ENCODE data around the gene TSC1. TPM values are rescaled to one million over a fixed set of nuclear protein-coding genes. Genes with fewer than 3 reads are reported as not detected.

TSC1 gene
- total RNA-seq, 4 donors from 2014 or later, result 48.4 to 206 (median 92.3) TPM

DNA sequence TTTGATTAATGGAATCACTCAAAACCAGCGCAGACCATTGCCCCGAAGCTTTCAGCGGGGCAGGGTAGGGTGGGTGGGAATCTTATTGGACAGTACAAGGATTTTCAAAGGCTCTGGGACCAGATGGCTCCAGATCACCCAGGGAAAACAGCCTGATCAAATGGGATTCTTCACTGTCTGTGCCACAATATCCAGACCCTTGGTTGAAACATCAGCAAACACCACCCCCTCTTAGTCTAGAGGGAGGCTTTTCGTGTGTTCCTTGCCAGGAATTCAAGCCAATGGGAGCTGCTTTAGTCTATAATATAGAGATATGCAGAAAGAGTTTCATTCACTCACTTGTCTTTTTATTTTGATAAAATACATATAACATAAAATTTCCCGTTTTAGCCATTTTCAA is 35.7 kb upstream of the TSC1 start:
- no peak for DNase-seq
- in situ Hi-C loops (cut with MboI; ENCODE audit: low pct_ligation_motif_present in 1 of 4, low pct_unique_long_range_greater_than_20kb in 1 of 4, low sequenced_read_pairs in 3 of 4), result no loop called here
- Histone ChIP-seq H3K27ac (no peak overlapping the region), H3K4me3 (no peak overlapping the region), H3K4me1 (peaks cover 0 to 26% (median 9%) of the 10 kb centered on the region in 4 donors), H3K36me3 (no peaks in the 10 kb centered on the region), H3K9me3 (no peaks in the 10 kb centered on the region), H3K27me3 (peaks cover 83% of the 10 kb centered on the region)
- intact Hi-C loops (cut with DNase I; ENCODE audit: low total_unique reads), result no loop called here
- 46 to 71% methylated on average over 3 to 5 of the region's 5 CpGs for WGBS, 2 donors (ENCODE audit: low coverage in 1 of 2)
- TF ChIP-seq POLR2AphosphoS5 (IDR thresholded peaks at IDR 0.05) (no peak), EP300 (IDR thresholded peaks at IDR 0.05; ENCODE audit: low read depth) (no peak)

- no peak for TF ChIP-seq POLR2AphosphoS5 (IDR thresholded peaks at IDR 0.05)
- no peak for TF ChIP-seq EP300 (IDR thresholded peaks at IDR 0.05; ENCODE audit: low read depth)
- TF ChIP-seq POLR2A (IDR thresholded peaks at IDR 0.05), result no peak
- TF ChIP-seq, protein P1, sequence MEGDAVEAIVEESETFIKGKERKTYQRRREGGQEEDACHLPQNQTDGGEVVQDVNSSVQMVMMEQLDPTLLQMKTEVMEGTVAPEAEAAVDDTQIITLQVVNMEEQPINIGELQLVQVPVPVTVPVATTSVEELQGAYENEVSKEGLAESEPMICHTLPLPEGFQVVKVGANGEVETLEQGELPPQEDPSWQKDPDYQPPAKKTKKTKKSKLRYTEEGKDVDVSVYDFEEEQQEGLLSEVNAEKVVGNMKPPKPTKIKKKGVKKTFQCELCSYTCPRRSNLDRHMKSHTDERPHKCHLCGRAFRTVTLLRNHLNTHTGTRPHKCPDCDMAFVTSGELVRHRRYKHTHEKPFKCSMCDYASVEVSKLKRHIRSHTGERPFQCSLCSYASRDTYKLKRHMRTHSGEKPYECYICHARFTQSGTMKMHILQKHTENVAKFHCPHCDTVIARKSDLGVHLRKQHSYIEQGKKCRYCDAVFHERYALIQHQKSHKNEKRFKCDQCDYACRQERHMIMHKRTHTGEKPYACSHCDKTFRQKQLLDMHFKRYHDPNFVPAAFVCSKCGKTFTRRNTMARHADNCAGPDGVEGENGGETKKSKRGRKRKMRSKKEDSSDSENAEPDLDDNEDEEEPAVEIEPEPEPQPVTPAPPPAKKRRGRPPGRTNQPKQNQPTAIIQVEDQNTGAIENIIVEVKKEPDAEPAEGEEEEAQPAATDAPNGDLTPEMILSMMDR (IDR thresholded peaks at IDR 0.05), result no peak
- no peaks in the 10 kb centered on the region for H3K9me3 ChIP-seq
- in situ Hi-C loops (cut with MboI; ENCODE audit: low pct_ligation_motif_present in 1 of 4, low pct_unique_long_range_greater_than_20kb in 1 of 4, low sequenced_read_pairs in 3 of 4) (no loop called here), intact Hi-C loops (cut with DNase I; ENCODE audit: low total_unique reads) (no loop called here)
- peaks cover 76% of the 10 kb centered on the region for H3K27me3 ChIP-seq
- peaks cover 0 to 26% (median 9%) of the 10 kb centered on the region in 4 donors for H3K4me1 ChIP-seq
- H3K36me3 ChIP-seq, result no peaks in the 10 kb centered on the region
- WGBS, 2 donors (ENCODE audit: low coverage in 1 of 2), result 21 to 22% methylated on average over 8 to 26 of the region's 26 CpGs
- H3K27ac ChIP-seq, result no peak within 1 kb of the TSS
- H3K4me3 ChIP-seq, result no peak within 1 kb of the TSS
- no peak for DNase-seq
These were observed 34.2 kb upstream of the TSC1 start, which contains the start of gene GFI1B for GRCh38 chr9:132978451-132979131. GFI1B (plus strand) TSS chr9:132978694; CDS start chr9:132986679, 7,985 bp downstream.

- intact Hi-C loops (cut with DNase I; ENCODE audit: low total_unique reads) (no loop called here), in situ Hi-C loops (cut with MboI; ENCODE audit: low pct_ligation_motif_present in 1 of 4, low pct_unique_long_range_greater_than_20kb in 1 of 4, low sequenced_read_pairs in 3 of 4) (no loop called here)
- H3K4me3 ChIP-seq, result no peak overlapping the region
- no peak for DNase-seq
- 7 to 17% methylated on average over 2 of the region's 2 CpGs for WGBS, 2 donors (ENCODE audit: low coverage in 1 of 2)
- H3K4me1 ChIP-seq, result peaks cover 0 to 26% (median 9%) of the 10 kb centered on the region in 4 donors
- H3K36me3 ChIP-seq, result no peaks in the 10 kb centered on the region
- H3K27me3 ChIP-seq, result peaks cover 81% of the 10 kb centered on the region
- TF ChIP-seq EP300 (IDR thresholded peaks at IDR 0.05; ENCODE audit: low read depth) (no peak), POLR2AphosphoS5 (IDR thresholded peaks at IDR 0.05) (no peak), POLR2A (IDR thresholded peaks at IDR 0.05) (no peak)
- TF ChIP-seq, protein P1 (IDR thresholded peaks at IDR 0.05), result no peak
- no peak overlapping the region for H3K27ac ChIP-seq
- H3K9me3 ChIP-seq, result no peaks in the 10 kb centered on the region
These were observed 33.7 kb upstream of the TSC1 start for GRCh38 chr9:132978112-132978450.

DNA sequence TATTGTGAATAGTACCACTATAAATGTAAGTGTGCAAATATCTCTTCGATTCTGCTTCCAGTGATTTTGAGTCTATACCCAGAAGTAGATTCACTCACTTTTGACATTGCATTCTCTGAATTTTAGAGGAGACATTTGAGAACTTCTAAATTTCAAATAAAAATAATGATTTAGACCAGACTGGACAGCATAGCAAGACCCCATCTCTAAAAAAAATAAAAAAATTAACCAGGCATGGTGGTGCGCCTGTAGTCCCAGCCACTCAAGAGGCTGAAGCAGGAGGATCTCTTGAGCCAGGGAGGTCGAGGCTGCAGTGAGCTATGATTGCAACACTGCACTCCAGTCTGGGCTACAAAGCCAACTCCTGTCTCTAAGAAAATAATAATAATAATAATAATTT is 32.2 kb upstream of the TSC1 start:
- H3K27me3 ChIP-seq, result peaks cover 67% of the 10 kb centered on the region

More for the DNA sequence above, 32.2 kb upstream of the TSC1 start:
- intact Hi-C loops (cut with DNase I; ENCODE audit: low total_unique reads) (no loop called here), in situ Hi-C loops (cut with MboI; ENCODE audit: low pct_ligation_motif_present in 1 of 4, low pct_unique_long_range_greater_than_20kb in 1 of 4, low sequenced_read_pairs in 3 of 4) (no loop called here)
- no peaks in the 10 kb centered on the region for H3K9me3 ChIP-seq
- H3K36me3 ChIP-seq, result no peaks in the 10 kb centered on the region
- no peak for DNase-seq
- no peak overlapping the region for H3K4me3 ChIP-seq
- no peak overlapping the region for H3K27ac ChIP-seq
- TF ChIP-seq POLR2A (IDR thresholded peaks at IDR 0.05) (no peak), EP300 (IDR thresholded peaks at IDR 0.05; ENCODE audit: low read depth) (no peak), POLR2AphosphoS5 (IDR thresholded peaks at IDR 0.05) (no peak)
- TF ChIP-seq, protein P1 (IDR thresholded peaks at IDR 0.05), result no peak
- 84 to 90% methylated on average over 3 of the region's 3 CpGs for WGBS, 2 donors (ENCODE audit: low coverage in 1 of 2)
- peaks cover 0 to 26% (median 13%) of the 10 kb centered on the region in 4 donors for H3K4me1 ChIP-seq

Measured in transverse colon (tissue), 4 donors.